HL-60 (cell line): ENCODE data around the gene HOXB6.

Experiments used
- DNase-seq, 2 experiments: peaks; one replicate each; pipeline ENCODE4 v3.0.0-alpha.2; 2010 to 2020; ENCODE audit warnings: low read depth in 1 of 2, low spot score in 1 of 2
- H3K27ac ChIP-seq: fragments of 250-450 bp; sonication (Bioruptor Pico); replicated peaks from 2 replicates; pipeline ENCODE4 v1.5.1; 2020; ENCODE audit warnings: mild to moderate bottlenecking, moderate library complexity
- H3K27me3 ChIP-seq: fragments of 250-450 bp; sonication (Bioruptor Pico); 2 replicates; pipeline ENCODE4 v1.5.1; 2021; ENCODE audit warnings: mild to moderate bottlenecking, moderate library complexity; ENCODE audit not compliant: insufficient read depth, poor library complexity, severe bottlenecking
- H3K4me3 ChIP-seq: replicated peaks from 2 replicates; pipeline ENCODE4 v1.5.1; 2011; ENCODE audit warnings: mild to moderate bottlenecking, control low read depth, low read length; ENCODE audit not compliant: insufficient read depth
- CTCF ChIP-seq: IDR thresholded peaks from one replicate; pipeline ENCODE4 v1.5.1; 2011; ENCODE audit warnings: low read length, control low read depth, inconsistent platforms; ENCODE audit not compliant: insufficient read depth
- GABPA ChIP-seq: IDR thresholded peaks from 2 replicates; pipeline ENCODE4 v1.6.1; 2012; ENCODE audit warnings: low read depth
- POLR2AphosphoS5 ChIP-seq: IDR thresholded peaks from 2 replicates; pipeline ENCODE4 v1.6.1; 2012; ENCODE audit warnings: low read depth
- REST ChIP-seq: IDR thresholded peaks from 2 replicates; pipeline ENCODE4 v1.6.1; 2012; ENCODE audit warnings: low read depth; ENCODE audit not compliant: insufficient replicate concordance
- SPI1 ChIP-seq: IDR thresholded peaks from 2 replicates; pipeline ENCODE4 v1.6.1; 2012; ENCODE audit warnings: low read depth, mild to moderate bottlenecking, borderline replicate concordance

The HOXB6 gene

DNA sequence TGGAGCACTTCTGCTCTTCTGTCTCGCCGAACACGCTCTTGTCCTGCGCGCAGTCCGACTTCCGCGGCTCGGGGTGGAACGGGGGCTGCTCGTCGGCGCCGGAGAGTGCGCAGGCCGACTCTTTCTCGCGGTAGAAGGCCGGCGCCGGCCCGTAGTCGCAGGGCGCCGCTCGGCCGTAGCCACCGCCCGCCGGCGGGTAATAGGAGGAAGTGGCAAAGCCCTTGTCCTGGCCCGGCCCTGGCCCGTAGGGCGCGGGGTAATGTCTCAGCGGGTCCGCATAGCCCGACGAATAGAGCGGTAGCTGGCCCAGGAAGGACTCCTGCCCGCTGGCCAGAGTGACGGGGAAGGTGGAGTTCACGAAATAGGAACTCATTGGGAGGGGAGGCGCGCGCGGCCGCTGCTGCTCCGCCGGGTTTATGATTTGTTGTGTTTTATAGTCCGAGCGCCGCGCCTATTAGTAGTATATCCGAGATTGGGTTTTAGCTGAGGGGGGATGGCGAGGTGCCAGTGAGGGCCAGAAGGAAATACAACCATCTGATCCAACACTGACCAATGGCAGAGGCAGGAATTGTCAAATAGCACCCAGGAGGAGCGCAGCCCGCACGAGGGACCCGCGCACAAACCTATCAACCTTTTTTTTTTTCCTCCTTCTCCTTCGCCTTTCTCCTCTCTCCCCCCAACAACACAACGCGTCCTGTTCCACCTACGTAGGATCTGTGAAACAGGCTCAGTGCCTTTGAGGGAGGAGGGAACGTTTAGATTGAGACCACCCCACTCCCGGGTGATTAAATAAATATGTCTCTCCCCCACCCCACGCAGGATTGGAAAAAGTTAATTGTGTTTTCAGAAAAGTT lies 6.8 kb downstream of the HOXB6 start:
- Histone ChIP-seq H3K27ac (no peak overlapping the region), H3K27me3 (peaks cover 79% of the 10 kb centered on the region), H3K4me3 (peak overlapping the region; percentile 28)
- peak in 1 of 2 experiments; percentile 24 for DNase-seq
- TF ChIP-seq CTCF (no peak), SPI1 (peak; percentile 62)

DNA sequence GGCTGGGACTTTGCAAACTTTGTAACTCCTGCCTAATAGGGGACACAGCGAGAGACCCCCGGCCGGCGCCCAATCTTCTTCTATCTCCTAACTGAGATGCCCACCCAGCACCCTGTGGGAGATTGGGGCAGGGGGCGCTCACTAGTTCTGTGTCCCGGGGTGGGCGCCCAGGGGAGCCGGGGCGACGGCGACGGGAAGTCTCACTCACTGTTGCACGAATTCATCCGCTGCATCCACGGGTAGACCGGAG lies 7.3 kb downstream of the HOXB6 start:
- H3K27me3 ChIP-seq: peaks cover 81% of the 10 kb centered on the region
- TF ChIP-seq CTCF: no peak
- no peak for TF ChIP-seq POLR2AphosphoS5
- TF ChIP-seq SPI1: no peak
- TF ChIP-seq GABPA: no peak
- no peak for TF ChIP-seq REST
- DNase-seq: no peak
- peak overlapping the region; percentile 28 for H3K4me3 ChIP-seq
- no peak overlapping the region for H3K27ac ChIP-seq

DNA sequence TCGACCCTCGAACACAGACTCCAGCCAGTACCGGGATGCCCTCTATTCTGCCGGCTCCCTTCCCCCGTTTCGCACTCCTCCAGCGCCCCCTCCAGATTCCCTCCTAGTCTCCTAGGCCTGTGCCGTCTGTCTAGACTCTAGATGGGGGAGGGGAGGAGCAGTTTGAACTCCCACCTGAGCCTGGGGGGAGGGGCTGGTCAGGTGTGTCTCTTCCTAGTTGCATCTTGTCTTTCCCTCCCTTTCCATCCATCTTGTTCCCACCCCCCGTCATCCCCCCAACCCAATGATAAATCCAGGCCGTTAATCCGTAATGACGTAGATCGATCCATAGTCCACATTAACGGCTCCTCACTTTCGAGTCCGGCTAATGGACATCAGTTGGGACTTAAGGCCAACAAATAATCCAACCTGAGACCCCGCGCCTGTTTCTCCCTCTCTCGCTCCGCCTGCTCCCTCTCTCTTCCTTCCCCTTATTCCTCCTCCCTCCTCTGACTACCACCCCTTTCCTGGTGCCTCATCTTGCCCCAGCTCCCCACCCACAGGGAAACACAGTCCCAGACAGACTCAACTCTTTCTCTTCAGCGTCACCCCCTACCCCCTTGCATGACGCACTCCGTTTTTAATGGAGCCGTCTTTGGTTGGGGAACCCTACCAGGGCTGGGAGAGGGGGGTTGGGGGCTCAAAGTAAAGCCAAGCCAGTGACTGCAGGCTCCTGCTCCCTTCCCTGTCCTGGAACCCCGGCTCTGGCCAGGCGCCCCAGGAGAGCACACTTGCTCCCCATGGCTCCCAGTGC lies 7.9 kb downstream of the HOXB6 start:
- Histone ChIP-seq H3K27me3 (peaks cover 83% of the 10 kb centered on the region), H3K27ac (no peak overlapping the region), H3K4me3 (no peak overlapping the region)
- no peak for TF ChIP-seq CTCF
- TF ChIP-seq POLR2AphosphoS5: no peak
- no peak for DNase-seq

DNA sequence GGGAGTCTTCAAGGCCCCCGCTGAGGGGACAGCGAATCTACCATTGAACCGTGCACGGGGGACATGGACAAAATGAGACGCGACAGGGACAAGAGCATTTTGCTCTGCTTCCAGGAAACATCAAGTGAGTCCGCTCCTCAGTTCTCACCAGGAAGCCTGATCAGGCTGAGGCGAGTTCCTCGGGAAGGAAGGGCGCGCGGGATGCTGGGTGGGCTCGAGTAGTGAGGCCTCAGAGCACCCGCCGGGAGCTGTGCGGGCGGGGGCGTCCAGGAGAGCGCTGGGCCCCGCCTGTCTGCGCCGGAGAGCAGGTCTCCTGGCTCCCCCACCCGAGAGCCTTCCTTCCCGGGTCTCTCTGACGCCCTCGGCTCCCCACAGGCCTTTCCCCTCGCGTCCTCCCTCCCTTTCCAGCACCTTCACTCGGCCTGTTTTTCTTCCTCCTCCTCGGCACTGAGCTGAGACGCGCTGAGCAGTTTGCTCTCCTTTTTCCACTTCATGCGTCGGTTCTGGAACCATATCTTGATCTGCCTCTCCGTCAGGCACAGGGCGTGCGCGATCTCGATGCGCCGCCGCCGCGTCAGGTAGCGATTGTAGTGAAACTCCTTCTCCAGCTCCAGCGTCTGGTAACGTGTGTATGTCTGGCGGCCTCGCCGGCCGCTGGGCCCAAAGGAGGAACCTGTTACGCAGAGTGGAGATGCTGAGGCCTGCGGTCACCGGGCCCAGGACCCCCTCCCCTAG lies 8.6 kb downstream of the HOXB6 start:
- peaks cover 82% of the 10 kb centered on the region for H3K27me3 ChIP-seq
- TF ChIP-seq POLR2AphosphoS5: no peak
- TF ChIP-seq CTCF: no peak
- TF ChIP-seq REST: no peak
- no peak for TF ChIP-seq GABPA
- no peak for TF ChIP-seq SPI1

More for the DNA sequence above, 8.6 kb downstream of the HOXB6 start:
- H3K27ac ChIP-seq: no peak overlapping the region
- no peak for DNase-seq
- H3K4me3 ChIP-seq: no peak overlapping the region
